NOMO-1 treated with DMSO at 0.1 percent for 48 hours (cell line): ENCODE data around the gene GIPR.

ENCODE experiments used
- DNase-seq: peaks from one replicate; lab custom pipeline; 2025; ENCODE audit not compliant: unreplicated experiment; lab: John Stamatoyannopoulos, UW

Gene GIPR

DNA sequence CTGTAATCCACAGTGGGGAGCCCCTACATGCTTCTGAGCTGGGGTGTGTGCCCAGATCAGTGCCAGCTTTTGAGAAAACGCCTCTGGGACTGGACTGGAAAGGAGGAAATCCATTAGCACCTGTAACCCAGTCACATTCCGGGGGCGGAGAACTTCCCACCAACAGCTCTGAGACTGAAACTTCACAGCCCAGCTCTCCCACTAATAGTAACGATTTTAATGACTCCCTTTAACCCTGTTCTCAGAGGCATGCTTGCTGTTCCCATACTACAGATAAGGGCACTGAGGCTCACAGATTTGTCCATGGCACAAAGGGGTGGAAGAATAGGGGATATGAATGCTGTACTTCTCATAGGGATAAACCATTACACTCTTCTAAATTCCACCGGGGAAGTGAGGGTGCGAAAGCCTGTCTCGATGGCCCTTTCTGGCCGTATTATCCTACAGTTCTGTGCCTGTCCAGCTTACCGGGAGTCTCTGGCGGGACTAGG lies 61.8 kb downstream of the GIPR start:
- DNase-seq = peak; percentile 11

DNA sequence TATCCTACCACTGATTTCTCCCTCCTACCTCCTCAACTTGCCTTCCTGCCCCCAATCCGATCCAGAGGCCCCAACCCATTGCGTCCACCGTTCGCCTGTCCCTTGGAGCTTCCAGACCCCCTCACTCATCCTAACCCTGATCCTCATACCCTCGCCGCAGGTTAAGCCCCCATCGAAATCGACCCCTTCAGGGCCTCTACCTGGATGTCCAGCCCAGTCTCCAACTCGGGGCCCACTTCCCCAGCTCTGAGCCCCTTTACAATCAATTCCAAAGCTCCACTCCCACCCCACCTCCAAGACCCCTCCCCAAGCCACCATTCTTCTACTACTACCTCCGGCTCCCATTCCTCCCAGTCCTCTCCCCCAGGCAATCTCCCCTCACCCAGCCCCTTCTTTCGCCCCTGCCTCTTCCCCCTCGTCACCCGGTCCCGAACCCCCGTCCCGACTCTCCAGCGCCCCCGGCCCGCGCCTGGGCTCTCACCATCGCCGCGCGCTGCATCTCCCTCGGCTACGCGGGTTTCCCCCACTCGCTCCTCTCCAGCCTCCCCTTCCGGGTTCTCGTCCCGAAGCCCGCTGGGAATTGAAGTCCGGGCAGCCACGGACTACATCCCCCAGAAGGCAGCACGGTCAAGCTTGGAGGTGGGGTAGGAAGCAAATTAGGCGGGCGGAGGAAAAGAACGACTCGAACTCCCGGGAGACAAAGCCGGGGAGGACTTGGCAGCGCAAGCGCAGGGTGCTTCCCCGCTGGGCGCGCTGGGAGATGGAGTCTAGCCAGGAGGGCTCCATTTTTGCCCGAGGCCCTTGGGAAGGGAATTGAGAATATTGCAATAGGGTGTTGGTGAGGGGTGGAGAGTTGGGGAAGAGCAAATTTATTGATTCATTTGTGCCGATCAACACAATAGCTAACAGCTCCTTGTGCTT lies 62.6 kb downstream of the GIPR start, which contains the start of gene FBXO46:
Gene FBXO46, minus strand, starts transcription at position 529 of the 921 bp plus-strand sequence. CDS start 17,401 bp downstream, outside the sequence.
- DNase-seq = peak; percentile 98
